HG03432 (cell line): ENCODE data around the gene CTU2.
A peak's percentile ranks its signal among the peaks of the same experiment; 100 is the strongest.

Experiments
- ATAC-seq: cut with Tn5 transposase; IDR thresholded peaks from one replicate; pipeline ENCODE4 v1.9.1; 2021; ENCODE audit warnings: mild to moderate bottlenecking, moderate library complexity; ENCODE audit not compliant: unreplicated experiment

The CTU2 gene

DNA sequence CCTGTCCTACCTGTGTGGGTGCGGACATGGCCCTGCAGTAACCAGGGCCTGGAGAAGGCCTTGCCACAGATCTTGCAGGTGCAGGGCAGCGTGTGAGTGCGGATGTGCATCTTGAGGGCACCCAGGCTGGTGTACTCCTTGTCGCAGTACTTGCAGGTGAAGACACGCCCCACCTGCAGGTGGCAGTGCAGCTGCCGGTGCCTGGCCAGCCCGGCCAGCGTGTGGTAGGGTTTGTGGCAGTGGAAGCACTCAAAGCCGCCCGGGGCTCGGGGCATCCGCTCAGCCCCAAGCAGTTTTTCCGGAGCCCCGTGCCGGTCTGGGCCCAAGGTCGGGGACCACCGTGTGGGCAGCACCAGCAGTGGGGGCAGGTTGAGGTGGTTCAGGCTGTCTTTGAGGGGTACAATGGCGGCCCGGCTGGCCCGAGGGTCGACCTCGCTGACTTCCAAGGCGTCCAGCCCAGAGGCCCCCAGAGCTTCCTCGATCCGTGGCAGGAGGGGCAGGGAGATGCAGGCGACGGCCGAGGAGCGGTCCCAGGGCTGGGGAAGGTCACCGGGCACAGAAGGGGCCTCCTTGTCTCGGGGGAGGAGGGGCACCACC, 25.1 kb upstream of the CTU2 start:
- peak; percentile 15 for ATAC-seq

DNA sequence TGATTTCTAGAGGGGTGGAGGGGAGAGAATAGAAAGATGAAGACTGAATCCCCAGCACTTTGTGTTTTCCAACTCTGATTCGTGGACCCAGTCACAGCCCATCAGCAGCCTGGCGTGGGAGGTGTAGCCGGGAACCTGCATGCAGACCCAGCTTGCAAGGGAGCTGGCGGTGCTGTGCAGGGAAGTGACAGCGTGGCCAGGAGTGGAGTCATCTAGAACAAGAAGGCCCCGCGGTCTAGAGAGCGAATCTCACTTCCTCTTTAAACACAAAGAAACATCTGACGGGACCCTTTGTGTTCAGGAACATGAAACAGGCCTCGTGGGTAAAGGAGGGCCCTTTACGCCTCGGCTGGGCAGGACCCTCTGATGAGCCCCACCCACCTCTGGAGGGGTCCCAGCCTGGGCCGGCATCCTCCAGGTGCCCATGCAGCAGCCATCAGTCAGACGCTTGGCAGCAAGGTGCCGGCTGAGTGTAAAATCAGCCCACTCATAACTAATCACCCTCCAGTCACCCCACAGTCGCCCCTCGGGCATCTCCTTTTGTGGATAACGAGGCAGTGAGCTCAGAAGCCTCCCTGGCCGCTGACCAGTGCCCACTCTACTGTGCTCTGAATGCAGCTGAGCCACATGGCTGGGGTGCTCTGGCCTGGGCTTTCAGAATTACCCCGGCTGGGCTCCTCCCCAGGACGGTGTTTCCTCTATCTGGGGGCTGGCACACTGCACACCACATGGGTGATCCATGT, 24.4 kb upstream of the CTU2 start:
- ATAC-seq, result peak; percentile 70

DNA sequence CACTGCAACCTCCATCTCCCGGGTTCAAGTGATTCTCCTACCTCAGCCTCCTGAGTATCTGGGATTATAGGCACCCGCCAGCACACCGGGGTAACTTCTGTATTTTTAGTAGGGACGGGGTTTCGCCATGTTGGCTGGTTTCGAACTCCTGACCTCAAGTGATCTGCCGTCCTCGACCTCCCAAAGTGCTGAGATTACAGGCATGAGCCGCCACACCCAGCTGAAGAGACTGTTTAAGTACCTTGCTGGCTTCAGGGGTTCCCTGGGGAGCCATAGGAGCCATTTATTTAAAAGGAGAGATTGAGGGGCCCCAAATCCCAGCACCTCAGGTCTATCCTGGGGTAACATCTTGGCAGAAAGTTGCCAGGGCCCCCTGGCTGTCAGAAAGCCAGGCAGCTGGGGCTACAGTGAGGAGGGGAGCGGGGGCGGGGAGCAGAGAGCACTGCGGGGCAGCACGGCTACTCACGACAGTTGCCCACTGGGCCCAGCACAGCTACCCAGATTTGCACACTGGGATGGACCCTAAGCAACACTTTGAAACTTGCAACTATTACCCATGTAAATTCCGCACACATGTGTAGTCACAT, 21.6 kb upstream of the CTU2 start:
- ATAC-seq, result no peak

DNA sequence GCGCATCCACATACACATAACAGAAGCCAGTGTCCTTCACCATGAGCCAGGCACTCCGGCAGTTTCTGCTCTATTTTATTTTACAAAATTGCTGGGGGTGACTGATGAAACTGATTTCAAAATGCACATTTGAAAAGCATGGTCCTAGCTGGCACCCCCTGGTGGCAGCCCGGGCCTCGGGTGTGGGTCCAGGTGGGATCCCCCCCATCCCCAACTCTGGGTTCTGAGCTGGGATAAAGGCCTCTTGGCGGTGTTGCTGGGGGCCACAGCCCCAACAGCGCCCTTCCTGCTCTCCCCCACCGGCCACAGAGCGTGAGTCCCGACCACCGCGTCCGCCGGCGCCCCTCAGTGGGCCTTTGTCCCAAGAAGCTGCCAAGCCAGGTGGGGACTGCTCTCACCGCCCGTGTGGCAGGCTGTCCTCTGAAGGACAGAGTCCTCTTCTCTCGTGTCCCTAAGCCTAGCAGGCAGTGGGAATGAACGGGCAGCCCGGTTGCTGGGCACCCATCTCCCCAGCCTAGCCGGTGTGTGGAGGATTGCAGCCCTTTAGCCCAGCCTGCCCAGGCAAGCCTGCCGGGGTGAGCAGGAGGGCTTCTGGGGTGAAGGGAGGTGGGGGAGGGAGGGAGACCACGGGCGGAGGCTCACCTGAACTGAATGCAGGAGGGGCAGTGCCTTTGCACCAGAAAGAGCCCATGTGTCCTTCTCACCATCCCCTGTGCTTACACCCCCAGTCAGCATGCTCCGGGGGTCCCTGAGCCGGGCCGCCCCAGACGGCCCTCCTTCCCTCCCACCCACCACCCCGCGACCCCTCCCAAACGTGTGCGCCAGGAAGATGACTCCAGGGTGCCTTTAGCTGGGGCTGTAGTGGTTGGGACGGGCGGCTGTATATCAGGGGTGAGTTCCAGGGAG, 20.9 kb upstream of the CTU2 start:
- ATAC-seq, result no peak

DNA sequence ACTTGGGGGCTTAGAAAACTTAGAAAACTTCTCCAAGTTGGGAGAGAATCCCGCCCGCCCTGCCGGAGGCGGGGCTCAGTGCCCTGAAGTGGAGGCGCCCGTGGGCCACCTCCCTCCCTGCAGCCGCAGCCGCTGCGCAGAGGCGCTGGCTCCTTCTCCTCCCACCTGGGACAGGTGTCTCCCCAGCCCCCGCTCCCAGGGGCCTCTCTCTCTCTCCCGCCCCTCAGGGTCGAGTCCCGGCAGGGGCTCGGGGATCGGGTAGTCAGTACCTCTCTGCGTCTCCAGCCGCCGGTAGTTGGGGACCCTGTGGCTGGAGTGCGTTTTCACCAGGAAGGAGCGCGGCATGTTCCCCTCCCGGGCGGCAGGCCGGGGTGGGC, 20.3 kb upstream of the CTU2 start:
- peak; percentile 3 for ATAC-seq

DNA sequence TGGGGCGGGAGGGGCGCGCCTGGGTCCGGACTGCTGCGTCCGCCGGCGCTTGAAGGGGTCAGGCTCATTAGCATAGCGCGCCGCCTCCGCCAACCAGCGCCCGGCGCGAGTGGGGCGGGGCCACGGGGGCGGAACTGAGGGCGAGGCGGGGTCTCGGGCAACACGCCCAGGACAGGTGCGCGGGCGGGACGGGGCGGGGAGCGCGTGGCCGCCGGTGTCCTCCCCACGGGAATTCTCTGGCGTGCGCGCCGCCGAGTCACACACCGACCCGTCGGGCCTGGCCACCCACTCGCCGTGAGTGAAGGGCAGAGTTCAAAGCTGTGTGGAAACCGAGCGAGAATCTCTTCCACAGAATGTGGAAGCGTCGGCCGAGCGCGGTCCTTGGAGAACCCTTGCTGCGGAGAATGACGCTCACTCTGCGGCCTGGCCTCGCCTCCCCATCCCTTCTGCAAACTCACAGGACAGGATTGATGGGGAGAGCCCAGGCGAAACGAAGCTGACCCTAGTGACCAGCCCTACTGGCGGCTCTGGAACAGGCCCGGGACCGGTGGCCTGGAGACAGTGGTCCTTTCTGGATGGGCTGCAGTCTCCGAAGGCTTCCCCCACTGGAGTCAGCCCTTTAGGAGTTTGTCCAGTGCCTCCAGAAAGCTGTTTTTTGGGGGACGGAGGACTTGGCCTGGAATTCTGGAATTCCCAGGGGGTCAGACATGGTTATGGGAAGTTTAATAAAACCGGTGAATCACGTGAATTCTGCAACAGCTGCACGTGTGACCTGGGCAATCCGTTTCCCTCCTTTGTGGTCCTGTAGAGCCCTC, 19.7 kb upstream of the CTU2 start, which contains the start of gene SNAI3:
Gene SNAI3 (minus strand): TSS at position 69 of the 815 bp plus-strand sequence. CDS start 101 bp downstream, outside the sequence.
- ATAC-seq, result peak; percentile 65

DNA sequence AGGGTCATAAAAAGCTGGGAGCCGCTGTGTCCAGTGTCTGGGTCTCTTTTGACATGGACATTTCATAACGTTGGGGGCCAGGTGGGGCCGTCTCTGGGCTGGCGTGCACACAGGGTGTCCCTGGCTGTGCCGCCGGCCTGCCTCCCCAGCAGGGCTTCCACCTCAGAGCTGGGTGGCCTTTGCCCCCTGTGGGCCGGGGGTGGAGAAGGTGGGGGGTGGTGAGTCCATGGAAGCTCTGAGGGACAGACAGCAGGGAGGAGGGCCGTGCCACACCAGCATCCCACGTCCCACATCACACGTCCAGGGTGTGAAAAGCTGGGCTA, 19.1 kb upstream of the CTU2 start:
- ATAC-seq, result no peak

DNA sequence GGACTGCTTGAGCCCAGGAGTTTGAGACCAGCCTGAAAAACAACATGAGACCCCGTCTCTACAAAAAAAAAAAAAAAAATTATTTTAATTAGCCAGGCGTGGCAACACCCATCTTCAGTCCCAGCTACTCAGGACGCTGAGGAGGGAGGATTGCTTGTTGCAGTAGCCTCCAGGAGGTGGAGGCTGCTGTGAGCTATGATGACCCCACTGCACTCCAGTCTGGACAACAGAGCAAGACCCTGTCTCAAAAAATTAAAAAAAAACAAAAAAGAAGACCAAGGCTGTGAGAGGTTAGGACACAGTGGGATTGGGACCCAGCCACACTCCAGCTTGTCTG, 18.7 kb upstream of the CTU2 start:
- ATAC-seq, result no peak

DNA sequence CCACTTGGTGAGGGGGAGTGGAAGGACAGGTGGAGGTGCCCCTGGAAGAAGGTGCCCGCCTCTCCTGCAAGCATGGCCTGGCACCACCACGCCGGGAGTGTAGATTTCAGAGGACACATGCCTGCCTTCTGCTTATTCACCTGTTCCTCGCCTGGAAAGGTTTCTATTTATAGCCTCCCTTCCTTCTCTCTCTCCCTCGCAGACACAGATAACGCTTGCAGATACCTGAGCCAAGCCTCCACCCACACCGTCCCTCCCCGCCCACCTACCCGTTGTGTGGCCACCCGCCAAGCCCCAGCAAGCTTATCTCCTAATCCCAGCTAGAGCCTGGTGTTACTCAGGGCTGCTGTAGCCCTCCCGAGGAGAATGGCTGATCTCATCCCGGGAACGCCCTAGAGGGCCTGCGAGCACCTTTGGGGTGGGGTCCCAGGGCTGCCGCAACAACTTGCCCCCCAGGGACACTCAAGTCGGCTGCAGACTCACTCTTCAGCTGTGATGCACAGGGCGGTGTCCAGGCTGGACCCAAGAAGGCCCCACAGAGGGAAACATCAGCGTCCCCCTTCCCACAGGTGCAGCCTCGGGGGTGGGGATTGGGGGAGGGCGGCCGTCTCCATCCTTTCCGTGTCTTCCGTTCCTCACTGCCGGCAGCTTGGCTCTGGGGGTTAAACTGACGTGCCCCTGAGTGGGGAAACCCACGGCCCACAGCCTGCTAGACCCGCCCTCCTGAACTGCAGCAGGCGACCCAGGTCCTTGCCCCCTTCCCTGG, 18.1 kb upstream of the CTU2 start:
- no peak for ATAC-seq

DNA sequence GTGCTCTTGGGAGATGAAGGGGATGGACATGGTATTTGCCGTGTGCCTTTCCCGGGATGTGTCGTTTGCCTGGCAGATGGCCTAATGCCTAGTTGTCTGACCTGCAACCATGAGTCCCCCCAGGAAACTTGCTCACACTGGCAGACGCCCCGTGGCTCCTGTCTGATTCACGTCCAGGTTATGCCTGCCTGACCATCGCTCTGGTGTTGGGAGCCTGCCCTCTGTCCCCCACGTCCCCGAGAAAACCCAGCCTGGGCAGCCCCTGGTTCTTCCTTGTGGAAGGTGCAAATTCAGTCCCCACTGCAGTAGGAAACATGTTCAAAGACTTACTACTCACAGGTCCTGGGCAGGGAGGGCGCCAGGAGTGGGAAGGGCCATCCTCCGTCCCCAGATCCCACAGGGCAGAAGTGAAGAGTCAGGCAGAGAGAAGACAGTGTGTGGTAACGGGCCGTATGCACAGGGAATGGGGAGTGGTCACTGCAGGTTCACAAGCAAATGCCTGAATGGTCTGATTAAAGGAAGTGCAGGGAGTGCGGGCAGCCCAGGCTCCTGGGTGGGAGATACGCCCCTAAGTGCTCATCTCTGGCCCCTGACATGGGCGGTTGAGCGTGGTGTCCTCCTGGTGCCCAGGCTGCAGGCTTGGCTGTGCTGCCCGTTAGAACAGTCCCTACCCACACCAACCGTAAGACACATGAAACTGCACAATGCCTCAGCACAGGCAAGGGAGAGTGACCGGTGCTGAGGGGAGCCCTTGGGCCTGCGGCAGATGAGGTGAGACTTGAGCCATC, 15.8 kb upstream of the CTU2 start:
- no peak for ATAC-seq

DNA sequence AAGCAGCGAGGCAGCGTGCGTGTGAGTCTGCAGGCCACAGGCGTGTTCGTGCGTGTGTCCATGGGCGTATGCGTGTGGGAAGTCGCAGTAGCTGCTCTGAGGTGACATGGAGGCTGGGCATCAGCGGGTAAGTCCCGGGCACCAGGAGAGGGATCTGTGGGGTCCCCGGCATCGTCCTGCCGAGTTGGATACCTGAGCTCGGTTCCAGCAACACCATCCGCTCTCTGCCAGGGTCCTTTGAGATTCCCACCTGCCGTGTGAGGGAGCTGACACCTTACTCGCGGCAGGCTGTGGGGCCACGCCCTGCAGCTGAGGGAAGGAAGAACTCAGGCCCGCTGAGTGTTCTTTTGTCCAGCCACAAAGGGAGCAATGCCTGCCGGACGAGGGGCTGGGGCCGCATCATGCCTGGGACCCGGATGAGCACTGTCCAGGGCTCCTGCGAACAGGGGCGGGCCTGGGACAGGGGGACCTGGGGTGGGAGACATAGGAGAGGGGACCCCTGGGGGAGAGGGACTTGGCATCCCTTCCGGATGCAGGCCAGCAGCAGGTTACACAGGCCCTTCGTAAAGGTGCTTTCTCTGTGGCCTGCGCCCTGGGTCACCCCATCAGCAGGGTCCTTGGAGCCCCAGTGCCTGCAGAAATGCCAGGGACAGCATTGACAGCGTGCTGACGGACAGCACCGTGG, 15.0 kb upstream of the CTU2 start:
- no peak for ATAC-seq

DNA sequence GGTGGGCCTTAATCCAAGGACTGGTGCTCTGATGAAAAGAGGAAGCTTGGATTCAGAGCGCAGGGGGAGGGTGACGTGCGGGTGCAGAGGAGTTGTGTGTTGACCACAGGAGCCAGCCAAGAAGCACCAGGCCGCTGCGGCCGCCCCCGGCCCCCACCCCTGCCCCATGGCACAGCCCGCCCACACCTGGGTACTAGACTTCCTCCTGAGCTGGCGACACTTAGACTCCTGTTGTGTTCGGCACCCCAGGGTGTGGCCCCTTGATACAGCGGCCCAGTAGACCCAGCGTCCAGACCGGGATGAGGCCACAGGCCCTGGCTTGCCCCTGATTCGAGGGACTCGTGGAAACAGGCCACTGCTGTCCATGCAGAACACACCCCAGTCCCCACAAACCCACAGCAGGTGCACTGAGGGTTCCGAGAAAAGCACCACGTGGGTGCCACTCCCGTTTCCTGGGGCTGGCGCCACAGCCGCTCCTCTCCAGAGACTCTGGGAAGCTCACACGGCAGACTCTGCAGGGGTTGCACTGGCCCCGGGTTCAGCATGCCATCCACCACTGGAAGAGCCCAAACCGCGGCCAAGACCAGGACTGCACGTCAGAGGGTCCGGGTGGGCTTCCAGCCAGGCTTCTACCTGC, 14.3 kb upstream of the CTU2 start:
- ATAC-seq, result no peak

DNA sequence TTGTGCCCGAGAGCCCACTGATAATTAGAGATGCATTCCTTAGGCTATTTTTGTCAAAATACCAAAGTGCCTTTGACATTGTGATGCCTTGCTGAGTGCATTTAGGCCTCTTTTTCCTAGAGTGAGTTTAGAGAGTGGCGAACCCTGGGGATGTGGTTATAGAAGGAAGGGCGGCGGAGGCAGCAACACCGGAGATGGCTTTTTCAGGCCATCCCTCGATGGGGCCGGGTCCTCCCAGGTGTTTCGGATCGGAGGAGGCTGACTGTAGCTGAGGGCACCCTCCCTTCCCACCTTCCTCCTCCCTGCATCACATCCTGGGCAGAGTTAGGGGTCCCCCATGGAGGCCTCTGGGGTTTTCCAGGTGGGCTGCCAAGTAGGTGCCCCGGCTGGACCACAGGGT, 13.4 kb upstream of the CTU2 start:
- ATAC-seq, result no peak

DNA sequence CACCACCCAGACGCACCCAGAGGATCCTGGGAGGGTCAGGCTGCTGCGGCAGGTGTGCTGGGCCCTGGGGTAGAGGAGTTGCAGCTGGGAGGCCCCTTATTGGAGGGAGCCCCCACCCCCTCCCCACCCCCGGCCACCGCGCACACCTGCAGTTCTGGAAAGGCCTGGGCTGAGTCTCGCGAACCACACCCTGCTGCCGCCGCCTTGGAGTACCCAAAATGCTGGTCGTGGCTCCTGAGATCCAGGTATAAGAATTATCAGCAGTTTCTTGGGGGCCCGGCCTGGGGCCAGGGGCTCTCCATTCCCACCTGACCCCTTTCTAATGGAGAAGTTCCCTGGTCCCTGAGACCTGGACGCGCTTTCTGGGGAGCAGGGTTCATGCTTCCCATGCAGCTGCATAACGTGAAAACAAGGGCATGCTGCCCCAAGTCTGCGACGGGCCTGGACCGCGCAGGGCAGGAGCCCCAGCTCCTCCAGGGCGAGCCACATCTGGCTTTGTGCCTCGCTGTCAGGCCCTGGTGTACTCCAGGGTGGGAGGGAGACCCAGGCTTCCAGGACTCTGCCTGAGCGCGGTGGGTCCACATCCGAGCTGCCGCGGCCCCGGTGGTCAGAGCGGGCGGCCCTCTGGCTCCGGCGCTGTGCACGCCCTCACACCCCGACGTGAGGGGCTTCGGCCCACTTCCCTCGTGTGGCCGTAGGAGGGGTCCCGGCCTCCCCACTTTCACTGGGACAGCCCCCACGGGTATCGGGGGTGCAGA, 12.7 kb upstream of the CTU2 start:
- no peak for ATAC-seq

DNA sequence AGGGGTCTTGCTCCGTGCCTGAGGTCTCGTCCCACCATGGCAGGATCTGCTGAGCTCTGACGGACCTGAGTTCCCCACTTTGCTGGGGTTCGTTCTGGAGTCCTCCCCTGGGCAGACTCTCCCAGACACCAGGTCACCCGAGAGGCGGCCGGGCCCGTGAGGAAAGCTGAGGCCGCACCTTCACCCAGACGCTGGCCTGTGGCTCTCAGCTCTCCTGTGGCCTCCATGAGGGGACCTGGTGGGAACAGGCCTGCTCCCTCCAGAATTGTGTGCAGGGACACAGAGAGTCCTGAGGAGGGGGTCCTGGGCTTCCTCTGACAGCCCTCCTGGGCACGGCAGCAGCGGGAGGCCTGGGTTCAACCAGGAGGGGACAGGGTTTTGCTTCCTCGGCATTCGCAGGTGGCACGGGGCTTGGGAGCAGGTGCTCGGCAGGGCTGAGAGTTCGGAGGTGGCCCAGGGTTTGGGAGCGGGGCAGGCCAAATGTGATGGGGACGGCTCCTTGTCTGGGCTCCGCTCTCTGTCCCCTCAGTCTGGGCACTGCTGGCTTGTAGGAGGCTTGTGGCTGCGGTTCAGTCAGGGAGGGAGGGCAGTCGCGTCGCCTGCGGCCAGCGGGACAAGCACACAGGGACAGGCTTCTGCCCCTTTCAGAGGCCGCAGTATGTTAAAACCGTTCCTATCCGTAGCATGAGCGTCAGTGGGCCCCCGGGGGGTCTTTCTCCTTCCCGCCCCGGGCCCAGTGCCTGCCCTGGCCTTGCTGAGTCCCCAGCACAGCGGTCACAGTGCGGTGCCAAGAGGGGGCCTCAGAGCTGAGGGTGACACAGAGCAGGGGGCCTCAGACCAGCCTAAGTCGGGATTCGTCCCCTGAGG, 11.8 kb upstream of the CTU2 start:
- no peak for ATAC-seq

DNA sequence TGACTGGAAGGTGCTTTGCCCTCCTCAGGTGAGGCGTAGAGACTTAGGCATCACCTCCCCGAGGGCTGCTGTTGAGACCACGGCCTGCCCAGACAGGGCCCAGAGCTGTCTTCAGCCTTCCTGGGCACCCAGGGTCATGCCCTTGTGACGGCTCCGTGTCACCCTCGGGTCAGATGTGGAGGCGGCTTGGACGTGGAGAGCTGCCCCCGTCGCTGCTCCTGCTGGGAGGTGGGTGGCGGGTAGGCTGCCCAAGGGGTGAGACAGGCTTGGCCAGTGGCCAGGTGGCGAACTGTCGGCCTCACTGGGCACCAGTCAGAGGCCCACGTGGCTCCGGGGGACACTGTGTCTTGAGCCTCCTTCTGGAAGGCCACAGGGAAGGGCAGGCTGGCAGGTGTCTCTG, 11.1 kb upstream of the CTU2 start:
- ATAC-seq, result no peak

DNA sequence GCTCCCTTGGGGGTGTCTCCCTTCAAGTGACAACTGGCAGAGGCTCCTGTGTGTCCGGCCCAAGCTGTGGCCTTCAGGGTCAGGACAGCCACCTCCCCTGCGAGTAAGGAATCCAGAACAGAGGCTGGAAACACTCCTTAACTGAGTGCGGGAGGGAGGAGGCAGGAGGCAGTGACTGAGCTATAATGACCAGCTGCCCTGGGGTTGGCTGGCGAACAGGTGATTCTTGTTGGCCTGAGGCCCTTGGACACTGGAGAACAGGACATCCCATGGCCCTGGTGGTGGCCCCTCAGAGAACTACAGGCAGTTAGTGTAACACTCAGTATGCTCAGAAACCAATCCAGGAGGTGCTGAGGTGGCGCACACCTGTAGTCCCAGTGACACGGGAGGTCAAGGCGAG, 10.6 kb upstream of the CTU2 start:
- ATAC-seq, result no peak
